Stimulated activated naive B cell treated with anti-CD40 and anti-IgM and Interleukin-4, amounts not matched to agents 10 μg/mL and 1 μg/mL and 100 μg/mL, for 72 hours (primary cell): ENCODE data around the gene RGS3.
A peak's percentile ranks its signal among the peaks of the same experiment; 100 is the strongest.

Experiments used
- ATAC-seq, 2 donors: fragments of 150-1000 bp; cut with Tn5 transposase; replicated peaks; 2 replicates each; pipeline ENCODE4 v1.10.0; 2021; ENCODE audit warnings: moderate library complexity in 1 of 2
- DNase-seq: peaks from one replicate; pipeline ENCODE4 v3.0.0; 2021
- H3K27ac Mint-ChIP-seq: one replicate; pipeline ENCODE4 v1.8.0; 2022; ENCODE audit warnings: mild to moderate bottlenecking, mixed read lengths
- H3K27me3 Mint-ChIP-seq, 2 donors: one replicate each; pipeline ENCODE4 v1.8.0; 2022; ENCODE audit warnings: mixed read lengths in 2 of 2
- H3K36me3 Mint-ChIP-seq, 2 donors: one replicate each; pipeline ENCODE4 v1.8.0; 2022; ENCODE audit warnings: mixed read lengths in 2 of 2, mild to moderate bottlenecking in 1 of 2
- H3K4me1 Mint-ChIP-seq, 2 donors: one replicate each; pipeline ENCODE4 v1.8.0; 2022; ENCODE audit warnings: mixed read lengths in 2 of 2, mild to moderate bottlenecking in 1 of 2
- H3K4me3 Mint-ChIP-seq, 2 donors: one replicate each; pipeline ENCODE4 v1.8.0; 2022; ENCODE audit warnings: mild to moderate bottlenecking in 2 of 2, mixed read lengths in 2 of 2, moderate library complexity in 1 of 2
- H3K9me3 Mint-ChIP-seq, 2 donors: one replicate each; pipeline ENCODE4 v1.8.0; 2022; ENCODE audit warnings: mixed read lengths in 2 of 2, mild to moderate bottlenecking in 1 of 2

The RGS3 gene

DNA sequence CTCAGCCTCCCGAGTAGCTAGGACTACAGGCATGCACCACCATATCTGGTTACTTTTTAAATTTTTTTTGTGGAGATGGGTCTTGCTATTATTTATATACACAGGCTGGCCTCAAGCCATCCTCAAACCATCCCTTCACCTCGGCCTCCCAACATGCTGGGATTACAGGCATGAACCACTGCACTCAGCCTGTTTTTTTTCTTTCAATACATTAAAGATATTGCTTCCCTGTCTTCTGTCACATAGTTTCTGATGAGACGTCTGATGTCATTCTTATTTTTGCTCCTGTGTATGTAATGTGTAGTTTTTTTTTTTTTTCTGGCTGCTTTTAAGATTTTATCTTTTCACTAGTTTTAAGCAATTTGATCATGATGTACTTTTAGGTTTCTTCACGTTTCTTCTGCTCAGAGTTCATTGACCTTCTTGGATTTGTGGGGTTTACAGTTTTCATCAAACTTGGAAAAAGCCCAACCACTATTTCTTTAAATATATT, 11.4 kb upstream of the RGS3 start:
- no peak overlapping the region for H3K27ac Mint-ChIP-seq
- H3K4me3 Mint-ChIP-seq, result no peak overlapping the region
- no peaks in the 10 kb centered on the region for H3K36me3 Mint-ChIP-seq
- no peaks in the 10 kb centered on the region for H3K9me3 Mint-ChIP-seq
- peaks cover 5 to 7% of the 10 kb centered on the region in 2 donors for H3K4me1 Mint-ChIP-seq
- DNase-seq, result no peak
- H3K27me3 Mint-ChIP-seq, result no peaks in the 10 kb centered on the region
- no peak for ATAC-seq

DNA sequence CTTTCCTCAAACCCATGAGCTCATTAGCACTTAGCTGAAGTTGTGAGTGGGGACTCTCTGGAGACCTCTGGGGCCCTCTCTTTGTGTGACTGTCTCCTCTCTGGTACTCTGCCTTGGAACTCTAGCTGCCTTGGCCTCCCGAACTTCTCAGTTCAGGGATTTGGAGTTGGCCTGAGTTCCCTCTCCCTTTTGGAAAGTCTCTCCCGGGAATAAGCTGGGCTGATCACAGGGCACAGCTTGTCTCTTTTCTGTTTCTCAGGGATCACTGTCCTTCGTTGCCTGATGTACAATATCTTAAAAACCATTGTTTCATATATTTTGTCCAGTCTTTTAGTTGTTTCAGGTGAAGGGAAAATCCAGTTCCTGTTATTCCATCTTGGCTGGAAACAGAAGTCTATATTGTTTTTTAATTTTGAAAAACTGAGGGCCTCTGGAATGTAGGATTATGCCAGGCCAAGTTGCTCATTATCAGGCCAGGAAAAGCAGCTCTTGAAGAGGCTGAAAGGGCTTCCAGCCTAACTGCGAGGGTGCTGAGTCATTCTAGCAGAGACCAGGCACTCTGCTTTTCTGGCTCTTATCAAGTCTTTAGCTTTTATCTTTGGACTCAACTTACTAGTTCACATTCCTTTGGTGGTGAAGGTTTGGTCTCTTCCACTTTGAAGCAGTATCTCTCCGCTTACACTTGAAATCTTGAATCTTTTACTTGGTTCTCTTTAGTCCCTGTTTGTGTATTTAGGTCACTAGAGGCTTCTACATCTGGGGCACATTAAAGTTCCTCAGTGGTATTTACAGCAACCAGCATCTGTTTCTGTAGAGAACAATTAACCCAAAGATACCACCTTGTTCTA, 8.4 kb upstream of the RGS3 start:
- no peaks in the 10 kb centered on the region for H3K9me3 Mint-ChIP-seq
- no peak overlapping the region for H3K4me3 Mint-ChIP-seq
- H3K27me3 Mint-ChIP-seq, result no peaks in the 10 kb centered on the region
- H3K4me1 Mint-ChIP-seq, result peaks cover 5 to 7% of the 10 kb centered on the region in 2 donors
- no peaks in the 10 kb centered on the region for H3K36me3 Mint-ChIP-seq
- DNase-seq, result no peak
- no peak overlapping the region for H3K27ac Mint-ChIP-seq
- no peak for ATAC-seq

DNA sequence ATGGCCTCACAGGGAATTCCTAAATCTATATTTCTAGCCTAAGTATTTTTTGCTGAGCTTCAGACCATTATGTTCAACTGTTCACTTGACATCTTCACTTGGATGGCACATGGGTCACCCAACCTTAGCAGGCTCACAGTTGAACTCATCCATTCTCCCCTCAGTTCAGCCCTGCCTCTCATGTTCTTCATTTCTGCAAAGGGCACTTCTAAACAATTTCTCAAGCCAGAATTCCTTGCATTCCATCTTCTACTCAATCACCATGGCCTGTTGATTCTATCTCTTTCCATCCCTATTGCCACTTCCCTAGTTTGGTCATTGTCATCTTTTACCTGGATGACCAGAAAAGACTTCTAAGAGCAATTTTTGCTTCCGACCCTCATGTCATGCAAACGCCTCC, 7.3 kb upstream of the RGS3 start:
- peaks cover 5 to 7% of the 10 kb centered on the region in 2 donors for H3K4me1 Mint-ChIP-seq
- no peak for DNase-seq
- H3K27ac Mint-ChIP-seq, result no peak overlapping the region
- no peaks in the 10 kb centered on the region for H3K9me3 Mint-ChIP-seq
- H3K27me3 Mint-ChIP-seq, result no peaks in the 10 kb centered on the region
- ATAC-seq, result no peak
- H3K36me3 Mint-ChIP-seq, result no peaks in the 10 kb centered on the region
- H3K4me3 Mint-ChIP-seq, result no peak overlapping the region

DNA sequence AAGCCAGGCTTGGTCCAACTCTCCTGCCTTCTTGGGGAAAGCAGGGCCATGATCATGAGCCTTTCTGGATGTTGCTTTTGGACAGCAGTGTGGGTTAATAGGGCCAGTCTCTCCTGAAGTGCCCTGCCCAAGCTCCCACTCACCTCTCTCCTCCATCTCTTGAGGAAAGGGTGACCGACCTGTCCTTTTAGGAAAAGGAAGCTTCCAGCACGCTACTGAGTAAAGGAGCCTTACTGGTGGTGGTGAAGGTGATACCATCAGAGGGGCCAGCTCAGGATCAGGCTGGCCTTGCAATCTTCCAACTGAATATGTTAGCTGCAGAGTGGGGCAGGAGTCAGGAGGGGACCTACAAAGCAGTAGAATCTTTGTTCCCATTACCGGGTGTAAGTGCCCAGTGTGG, 2.2 kb upstream of the RGS3 start:
- no peak overlapping the region for H3K4me3 Mint-ChIP-seq
- no peaks in the 10 kb centered on the region for H3K36me3 Mint-ChIP-seq
- no peaks in the 10 kb centered on the region for H3K9me3 Mint-ChIP-seq
- DNase-seq, result no peak
- no peak overlapping the region for H3K27ac Mint-ChIP-seq
- H3K27me3 Mint-ChIP-seq, result no peaks in the 10 kb centered on the region
- no peak for ATAC-seq
- peaks cover 0 to 2% of the 10 kb centered on the region in 2 donors for H3K4me1 Mint-ChIP-seq

DNA sequence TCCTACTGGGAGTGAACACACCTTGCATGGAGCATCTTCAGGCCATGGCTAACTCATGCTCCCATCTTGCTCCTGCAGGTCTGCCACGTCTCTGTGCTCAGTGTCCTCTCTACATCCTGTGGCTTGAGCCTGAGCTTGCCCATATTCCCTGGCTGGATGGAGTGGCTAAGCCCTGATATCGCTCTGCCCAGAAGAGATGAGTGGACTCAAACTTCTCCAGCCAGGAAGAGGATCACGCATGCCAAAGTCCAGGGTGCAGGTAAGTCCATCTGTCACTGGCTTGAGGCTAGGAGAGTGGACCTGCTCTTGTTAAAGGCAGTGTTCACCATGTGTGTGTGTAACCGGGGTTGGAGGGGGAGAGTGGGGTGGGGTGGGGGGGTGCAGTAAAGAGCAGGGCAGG, 1.6 kb upstream of the RGS3 start:
- H3K4me1 Mint-ChIP-seq, result no peaks in the 10 kb centered on the region
- H3K27ac Mint-ChIP-seq, result no peak overlapping the region
- ATAC-seq (no peak), DNase-seq (no peak)
- no peaks in the 10 kb centered on the region for H3K9me3 Mint-ChIP-seq
- H3K4me3 Mint-ChIP-seq, result no peak overlapping the region
- H3K27me3 Mint-ChIP-seq, result no peaks in the 10 kb centered on the region
- no peaks in the 10 kb centered on the region for H3K36me3 Mint-ChIP-seq

DNA sequence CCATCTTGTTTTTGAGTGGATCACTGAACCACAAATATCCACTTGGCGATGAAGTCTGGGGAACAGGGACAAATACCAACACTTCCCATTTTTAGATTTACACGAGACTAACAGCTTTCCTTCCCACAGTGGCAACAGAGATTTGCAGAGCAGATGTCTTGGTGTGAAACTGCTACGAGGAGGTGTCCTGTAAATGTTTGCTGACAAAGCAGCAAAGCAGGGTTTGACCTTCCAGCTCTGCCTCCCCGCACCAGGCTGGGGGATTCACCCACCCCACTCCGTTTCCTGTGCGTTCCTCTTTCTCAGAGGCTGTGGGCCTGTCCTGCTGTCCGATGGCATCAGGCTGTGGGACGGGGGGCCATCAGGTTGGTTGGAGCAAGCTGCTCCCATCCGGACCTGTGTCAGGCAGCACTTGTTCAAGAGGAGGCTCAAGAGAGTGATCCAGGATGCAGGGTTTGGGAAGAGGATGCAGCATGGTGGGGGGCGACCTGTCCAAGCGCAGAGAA, 693 bp upstream of the RGS3 start:
- ATAC-seq, result no peak
- DNase-seq, result no peak
- H3K27ac Mint-ChIP-seq, result no peak overlapping the region
- no peaks in the 10 kb centered on the region for H3K27me3 Mint-ChIP-seq
- no peaks in the 10 kb centered on the region for H3K4me1 Mint-ChIP-seq
- no peaks in the 10 kb centered on the region for H3K9me3 Mint-ChIP-seq
- H3K36me3 Mint-ChIP-seq, result no peaks in the 10 kb centered on the region
- no peak overlapping the region for H3K4me3 Mint-ChIP-seq

DNA sequence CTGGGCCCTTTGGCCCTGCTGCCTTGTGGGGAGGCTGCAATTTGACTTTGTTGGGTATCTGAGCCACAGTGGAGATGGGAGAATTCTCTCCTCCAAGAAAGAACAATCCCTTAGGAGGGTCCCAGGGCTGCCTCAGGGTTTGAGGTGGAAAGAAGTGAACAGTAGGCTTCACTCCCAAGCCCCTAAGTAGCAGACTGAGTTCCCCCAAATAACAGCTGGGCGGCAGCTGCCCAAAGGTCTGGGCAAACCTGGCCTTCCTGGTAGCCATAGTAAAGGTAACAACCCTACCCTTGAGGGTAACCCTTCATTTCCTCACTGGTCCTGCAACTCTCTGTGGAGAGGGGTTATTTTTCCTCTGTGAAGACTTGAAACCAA, 746 bp downstream of the RGS3 start:
- Mint-ChIP-seq H3K27me3 (no peaks in the 10 kb centered on the region), H3K4me1 (no peaks in the 10 kb centered on the region), H3K36me3 (no peaks in the 10 kb centered on the region), H3K9me3 (no peaks in the 10 kb centered on the region), H3K4me3 (no peak overlapping the region), H3K27ac (no peak overlapping the region)
- ATAC-seq (no peak), DNase-seq (no peak)

DNA sequence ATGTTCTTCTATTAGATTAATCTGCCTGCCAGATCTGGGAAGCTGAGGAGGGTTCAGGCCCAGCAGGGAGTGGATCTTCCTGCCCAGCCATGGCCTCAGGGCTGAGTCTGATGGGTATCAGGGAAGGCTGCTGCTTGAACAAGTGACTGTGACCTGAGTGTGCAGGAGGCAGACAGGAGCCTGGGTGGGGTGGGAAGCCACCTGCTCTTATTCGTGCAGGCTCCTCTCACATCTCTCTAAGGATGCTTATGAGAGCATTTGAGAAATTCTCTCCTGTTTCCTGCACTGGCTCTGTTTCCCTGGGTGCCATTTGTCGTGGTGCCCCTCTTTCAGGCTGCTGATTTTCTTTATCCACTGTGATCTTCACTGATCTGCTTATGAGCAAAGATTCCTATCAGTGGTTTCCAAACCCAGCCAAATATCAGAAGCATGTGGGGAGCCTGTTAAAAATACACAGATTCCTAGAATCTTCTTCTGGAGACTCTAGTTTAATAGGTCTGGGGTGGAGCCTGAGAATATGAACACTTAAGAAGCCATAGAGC, 2.1 kb downstream of the RGS3 start:
- no peak overlapping the region for H3K27ac Mint-ChIP-seq
- DNase-seq, result no peak
- no peaks in the 10 kb centered on the region for H3K4me1 Mint-ChIP-seq

DNA sequence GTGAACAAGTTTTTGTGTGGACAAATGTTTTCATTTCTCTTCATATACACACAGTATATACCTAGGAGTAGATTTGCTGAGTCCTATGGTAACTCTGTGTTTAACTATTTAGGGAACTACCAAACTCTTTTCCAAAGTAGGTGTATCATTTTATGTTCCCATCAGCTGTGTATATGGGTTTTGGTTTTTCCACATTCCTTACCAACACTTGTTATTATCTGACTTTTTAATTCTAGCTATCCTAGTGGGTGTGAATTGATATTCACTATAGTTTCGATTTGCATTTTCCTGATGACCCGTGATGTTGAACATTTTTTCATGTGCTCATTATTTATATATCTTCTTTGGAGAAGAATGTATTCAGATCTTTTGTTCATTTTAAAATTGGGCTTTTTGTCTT, 3.7 kb downstream of the RGS3 start:
- DNase-seq (no peak), ATAC-seq (no peak)
- no peaks in the 10 kb centered on the region for H3K4me1 Mint-ChIP-seq
- H3K9me3 Mint-ChIP-seq, result no peaks in the 10 kb centered on the region
- no peak overlapping the region for H3K27ac Mint-ChIP-seq
- H3K36me3 Mint-ChIP-seq, result no peaks in the 10 kb centered on the region
- peaks cover 0 to under 1% of the 10 kb centered on the region in 2 donors for H3K27me3 Mint-ChIP-seq
- no peak overlapping the region for H3K4me3 Mint-ChIP-seq

More for the DNA sequence above, 2.1 kb downstream of the RGS3 start:
- Mint-ChIP-seq H3K27me3 (no peaks in the 10 kb centered on the region), H3K36me3 (no peaks in the 10 kb centered on the region), H3K9me3 (no peaks in the 10 kb centered on the region), H3K4me3 (no peak overlapping the region)
- no peak for ATAC-seq

DNA sequence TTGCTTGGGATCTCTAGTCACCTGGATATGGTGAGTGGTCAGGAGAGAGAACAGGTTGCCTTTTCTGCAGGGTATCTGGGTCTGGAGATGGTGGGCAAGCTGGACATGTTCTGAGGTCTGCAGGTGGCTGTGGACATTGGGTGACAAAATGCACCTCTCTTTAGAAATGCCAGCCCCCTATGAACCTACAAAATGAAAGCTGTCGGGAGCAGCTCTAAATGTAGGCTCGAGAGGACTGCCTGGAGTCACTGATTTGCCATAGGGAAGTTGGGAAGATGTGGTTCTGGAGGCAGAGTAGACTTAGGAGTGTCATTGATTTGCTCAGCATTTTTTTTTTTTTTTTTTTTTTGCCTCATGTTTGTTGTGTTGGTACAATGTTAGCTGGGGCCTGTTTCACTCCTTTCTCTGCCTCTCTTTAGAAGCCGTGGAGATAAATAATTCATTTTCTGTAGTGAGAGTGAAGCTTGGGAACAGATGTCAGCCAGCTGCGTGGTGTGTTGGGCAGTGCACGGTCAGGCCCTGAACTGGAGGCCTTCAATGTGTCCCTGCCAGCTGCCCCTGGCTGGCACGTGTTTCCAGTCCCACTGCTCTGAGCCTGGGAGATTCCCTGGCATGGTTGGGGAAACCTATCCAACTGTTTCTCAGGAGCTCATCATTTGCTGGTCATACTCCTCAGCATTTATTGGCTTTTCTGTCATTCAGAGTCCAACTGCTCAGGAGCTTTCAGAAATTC, 5.4 kb downstream of the RGS3 start:
- Mint-ChIP-seq H3K36me3 (no peaks in the 10 kb centered on the region), H3K4me1 (no peaks in the 10 kb centered on the region), H3K4me3 (no peak overlapping the region), H3K9me3 (no peaks in the 10 kb centered on the region), H3K27me3 (peaks cover 0 to 5% of the 10 kb centered on the region in 2 donors), H3K27ac (no peak overlapping the region)
- DNase-seq (no peak), ATAC-seq (no peak)

DNA sequence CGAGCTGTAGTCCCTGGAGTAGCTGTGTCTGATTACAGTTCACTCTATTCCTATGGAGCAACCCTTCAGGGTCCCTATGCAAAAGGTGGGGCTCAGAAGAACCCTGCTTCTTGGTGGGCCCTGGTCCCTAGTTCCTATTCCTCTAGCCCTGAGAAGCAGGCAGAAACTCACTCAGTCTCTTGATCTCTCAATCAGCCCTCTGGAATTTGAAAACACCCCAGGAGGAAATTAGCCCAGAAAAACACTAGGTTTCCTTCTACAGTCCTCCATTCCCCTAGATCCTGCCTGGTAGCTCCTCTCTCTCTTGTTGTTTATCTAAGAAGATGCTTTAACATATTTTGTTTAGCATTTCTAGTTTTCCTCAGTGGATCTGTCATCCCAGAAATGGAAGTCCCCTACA, 7.6 kb downstream of the RGS3 start:
- peaks cover 7 to 9% of the 10 kb centered on the region in 2 donors for H3K27me3 Mint-ChIP-seq
- peak overlapping the region; percentile 17 for H3K27ac Mint-ChIP-seq
- no peak for ATAC-seq
- DNase-seq, result no peak
- no peaks in the 10 kb centered on the region for H3K36me3 Mint-ChIP-seq
- no peak overlapping the region for H3K4me3 Mint-ChIP-seq
- H3K4me1 Mint-ChIP-seq, result no peaks in the 10 kb centered on the region
- H3K9me3 Mint-ChIP-seq, result no peaks in the 10 kb centered on the region

DNA sequence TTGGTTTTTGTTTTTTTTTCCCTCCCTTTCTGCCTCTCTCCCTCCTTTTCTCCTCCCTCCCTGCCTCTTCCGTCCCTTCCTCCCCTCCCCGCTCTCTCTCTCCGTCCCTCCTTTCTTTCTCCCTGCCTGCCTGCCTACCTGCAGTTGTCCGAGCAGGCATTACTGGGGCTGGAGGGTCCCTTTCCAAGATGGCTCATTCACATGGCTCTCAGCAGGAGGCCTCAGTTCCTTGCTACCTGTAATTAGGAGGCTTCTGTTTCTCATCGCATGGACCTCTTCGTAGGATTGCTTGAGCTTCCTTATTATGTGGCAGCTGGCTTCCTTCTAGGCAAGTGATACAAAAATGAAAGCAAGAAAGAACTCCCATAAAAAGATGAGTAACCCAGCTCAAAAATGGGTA, 8.0 kb downstream of the RGS3 start:
- H3K9me3 Mint-ChIP-seq, result no peaks in the 10 kb centered on the region
- no peak overlapping the region for H3K4me3 Mint-ChIP-seq
- no peak overlapping the region for H3K27ac Mint-ChIP-seq
- H3K27me3 Mint-ChIP-seq, result peaks cover 9 to 11% of the 10 kb centered on the region in 2 donors
- H3K36me3 Mint-ChIP-seq, result no peaks in the 10 kb centered on the region
- ATAC-seq, result no peak
- no peak for DNase-seq
- no peaks in the 10 kb centered on the region for H3K4me1 Mint-ChIP-seq

DNA sequence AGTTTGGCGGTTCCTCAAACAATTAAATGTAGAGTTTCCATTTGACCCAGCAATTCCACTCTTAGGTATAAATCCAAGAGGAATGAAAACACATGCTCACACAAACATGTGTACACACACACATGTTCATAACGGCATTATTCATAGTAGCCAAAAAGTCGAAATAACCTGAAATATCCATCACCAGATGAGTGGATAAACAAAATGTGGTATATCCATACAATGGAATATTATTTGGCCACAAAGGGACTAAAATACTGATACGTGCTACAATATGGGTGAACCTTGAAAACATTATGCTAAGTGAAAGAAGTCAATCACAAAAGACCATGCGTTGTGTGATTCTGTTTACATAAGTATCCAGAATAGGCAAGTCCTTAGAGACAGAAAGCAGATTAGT, 8.7 kb downstream of the RGS3 start:
- no peak overlapping the region for H3K27ac Mint-ChIP-seq
- H3K4me1 Mint-ChIP-seq, result no peaks in the 10 kb centered on the region

DNA sequence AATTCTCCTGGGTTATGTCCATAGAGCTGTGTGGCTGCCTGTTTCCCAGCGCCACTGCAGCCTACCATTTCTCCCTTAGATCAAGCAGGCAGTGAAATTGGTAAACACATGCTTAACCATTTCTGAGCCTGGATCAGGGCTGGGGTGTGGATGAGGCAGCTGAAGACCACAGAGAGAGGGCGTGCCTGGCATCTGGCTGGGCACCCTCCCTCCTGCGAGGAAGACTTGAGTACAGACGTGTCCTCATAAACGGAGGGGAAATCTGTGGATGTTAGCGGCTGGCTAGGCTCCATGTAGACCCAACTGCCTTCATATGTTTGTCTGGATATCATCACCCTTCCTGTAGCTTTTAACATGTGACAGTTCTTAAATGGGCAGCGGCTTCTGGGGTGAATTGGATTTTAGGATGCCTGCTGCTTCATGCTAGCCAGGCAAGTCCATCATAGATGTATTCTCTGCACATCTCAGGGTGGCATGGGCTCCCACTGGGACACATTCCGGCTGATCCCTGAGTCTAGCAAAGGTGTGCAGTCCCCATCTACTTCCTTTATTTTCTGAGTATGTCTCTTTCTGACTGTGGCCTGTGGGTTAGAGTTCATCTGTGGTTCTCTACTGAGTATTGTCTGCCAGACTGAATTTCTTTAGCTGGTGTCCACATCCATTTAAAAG, 11.0 kb downstream of the RGS3 start:
- peaks cover 13 to 21% of the 10 kb centered on the region in 2 donors for H3K27me3 Mint-ChIP-seq
- no peaks in the 10 kb centered on the region for H3K9me3 Mint-ChIP-seq
- H3K4me1 Mint-ChIP-seq, result no peaks in the 10 kb centered on the region
- no peak overlapping the region for H3K4me3 Mint-ChIP-seq
- H3K27ac Mint-ChIP-seq, result no peak overlapping the region
- ATAC-seq, result no peak
- no peak for DNase-seq
- no peaks in the 10 kb centered on the region for H3K36me3 Mint-ChIP-seq

More for the DNA sequence above, 8.7 kb downstream of the RGS3 start:
- Mint-ChIP-seq H3K36me3 (no peaks in the 10 kb centered on the region), H3K9me3 (no peaks in the 10 kb centered on the region), H3K27me3 (peaks cover 9 to 11% of the 10 kb centered on the region in 2 donors), H3K4me3 (no peak overlapping the region)
- DNase-seq, result no peak
- no peak for ATAC-seq
